ENCODE data around the gene ARFGEF2.

DNA sequence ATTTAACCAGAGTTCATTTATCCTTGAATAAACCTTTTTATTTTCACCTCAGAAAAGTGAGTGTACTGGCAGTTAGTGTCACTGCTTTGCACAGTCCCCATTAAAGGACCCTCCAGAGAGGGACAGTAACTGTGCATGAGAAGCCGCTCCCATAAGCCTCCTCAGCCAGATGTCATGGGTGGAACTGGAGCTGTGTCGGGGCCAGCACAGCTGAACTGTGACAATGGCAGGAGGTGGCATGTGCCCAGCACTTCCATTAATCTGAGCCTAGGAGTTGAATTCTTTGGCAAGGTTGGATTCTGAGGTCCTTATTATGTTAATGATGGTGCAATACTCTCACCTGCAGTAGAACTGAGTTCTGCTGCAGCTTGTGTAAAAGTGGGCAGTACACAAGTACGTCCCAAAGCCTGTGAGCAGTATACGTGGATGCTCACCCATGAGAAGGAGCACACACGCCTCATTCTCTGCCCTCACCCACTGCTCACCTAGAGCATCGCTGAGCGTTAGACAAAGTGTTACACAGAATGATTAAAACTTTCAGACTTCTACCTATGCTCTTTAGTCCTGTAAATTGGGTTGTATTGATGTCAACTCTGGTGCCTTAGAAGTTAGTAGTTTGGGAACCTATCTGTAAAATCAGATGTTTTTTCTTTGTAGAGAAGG is 112.7 kb downstream of the ARFGEF2 start:
- TF ChIP-seq RAD21 (conservative IDR thresholded peaks at IDR 0.05) (no peak), EZH2 (IDR thresholded peaks at IDR 0.05; ENCODE audit: borderline replicate concordance, insufficient read depth, low read length, poor library complexity, severe bottlenecking) (no peak), TAF1 (IDR thresholded peaks at IDR 0.05; ENCODE audit: low read depth) (no peak), POLR2AphosphoS5 (IDR thresholded peaks at IDR 0.05) (no peak)
- TF ChIP-seq, protein P1, sequence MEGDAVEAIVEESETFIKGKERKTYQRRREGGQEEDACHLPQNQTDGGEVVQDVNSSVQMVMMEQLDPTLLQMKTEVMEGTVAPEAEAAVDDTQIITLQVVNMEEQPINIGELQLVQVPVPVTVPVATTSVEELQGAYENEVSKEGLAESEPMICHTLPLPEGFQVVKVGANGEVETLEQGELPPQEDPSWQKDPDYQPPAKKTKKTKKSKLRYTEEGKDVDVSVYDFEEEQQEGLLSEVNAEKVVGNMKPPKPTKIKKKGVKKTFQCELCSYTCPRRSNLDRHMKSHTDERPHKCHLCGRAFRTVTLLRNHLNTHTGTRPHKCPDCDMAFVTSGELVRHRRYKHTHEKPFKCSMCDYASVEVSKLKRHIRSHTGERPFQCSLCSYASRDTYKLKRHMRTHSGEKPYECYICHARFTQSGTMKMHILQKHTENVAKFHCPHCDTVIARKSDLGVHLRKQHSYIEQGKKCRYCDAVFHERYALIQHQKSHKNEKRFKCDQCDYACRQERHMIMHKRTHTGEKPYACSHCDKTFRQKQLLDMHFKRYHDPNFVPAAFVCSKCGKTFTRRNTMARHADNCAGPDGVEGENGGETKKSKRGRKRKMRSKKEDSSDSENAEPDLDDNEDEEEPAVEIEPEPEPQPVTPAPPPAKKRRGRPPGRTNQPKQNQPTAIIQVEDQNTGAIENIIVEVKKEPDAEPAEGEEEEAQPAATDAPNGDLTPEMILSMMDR (IDR thresholded peaks at IDR 0.05; ENCODE audit: poor library complexity, severe bottlenecking), result no peak
